ENCODE results near the gene VAMP3.

Gene VAMP3, protein sequence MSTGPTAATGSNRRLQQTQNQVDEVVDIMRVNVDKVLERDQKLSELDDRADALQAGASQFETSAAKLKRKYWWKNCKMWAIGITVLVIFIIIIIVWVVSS

DNA sequence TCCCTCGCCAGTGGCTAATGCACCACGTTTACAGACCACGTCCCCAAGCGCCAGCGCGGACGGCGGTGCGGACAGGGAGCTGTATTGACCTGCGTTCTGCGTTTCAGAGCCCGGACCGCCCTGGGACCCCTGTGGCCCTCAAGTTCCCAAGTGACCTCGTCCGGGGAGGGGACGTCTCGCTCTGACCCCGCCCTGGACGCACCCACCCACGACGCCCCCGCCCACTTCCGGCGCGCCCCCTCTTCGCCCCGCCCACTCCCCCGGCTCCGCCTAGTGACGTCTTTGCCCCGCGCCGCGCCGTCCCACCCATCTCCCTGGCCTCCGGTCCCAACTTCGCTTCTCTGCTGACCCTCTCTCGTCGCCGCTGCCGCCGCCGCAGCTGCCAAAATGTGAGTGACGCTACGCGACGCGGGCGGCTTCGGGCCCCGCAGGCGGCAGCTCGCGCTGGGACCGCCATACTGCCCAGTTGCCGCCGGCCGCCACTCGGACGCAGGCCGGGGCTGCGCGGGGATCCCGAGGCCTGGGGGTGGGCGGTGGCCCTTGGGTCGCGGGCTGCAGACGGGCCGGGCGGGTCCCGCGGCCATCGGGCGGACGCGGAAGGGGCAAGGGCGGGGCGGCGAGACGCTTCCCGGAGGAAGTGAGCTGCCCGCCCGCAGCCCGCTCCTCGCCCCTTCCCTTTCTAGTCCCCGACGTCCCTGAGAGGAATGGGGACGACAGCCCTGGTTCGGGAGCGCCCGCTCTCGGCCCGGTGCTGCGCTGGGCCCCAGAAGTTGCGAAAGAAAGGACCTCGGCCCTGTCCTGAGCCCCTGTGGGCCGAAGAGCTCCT, at the start of gene VAMP3:
Gene VAMP3 (plus strand): TSS at position 300 of the 826 bp plus-strand sequence. CDS start 88 bp downstream, at position 388.
- DNase-seq = peak; percentile 81

GRCh38 chr1:7721940-7722669, 49.0 kb upstream of the VAMP3 start:
- DNase-seq = no peak

DNA sequence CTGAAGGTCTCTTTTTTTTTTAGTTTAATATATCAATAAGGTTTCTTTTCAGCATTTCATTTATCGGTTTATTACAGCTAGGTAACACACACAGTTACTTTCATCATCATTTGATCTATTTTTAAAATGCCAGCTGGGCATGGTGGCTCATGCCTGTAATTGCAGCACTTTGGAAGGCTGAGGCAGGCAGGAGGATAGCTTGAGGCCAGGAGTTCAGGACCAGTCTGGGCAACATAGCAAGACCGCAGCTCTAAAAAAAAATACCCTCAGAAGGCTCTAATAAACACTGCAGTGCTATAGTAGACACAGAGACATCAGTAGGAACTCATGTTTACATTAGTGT, 48.5 kb upstream of the VAMP3 start:
- DNase-seq = no peak

DNA sequence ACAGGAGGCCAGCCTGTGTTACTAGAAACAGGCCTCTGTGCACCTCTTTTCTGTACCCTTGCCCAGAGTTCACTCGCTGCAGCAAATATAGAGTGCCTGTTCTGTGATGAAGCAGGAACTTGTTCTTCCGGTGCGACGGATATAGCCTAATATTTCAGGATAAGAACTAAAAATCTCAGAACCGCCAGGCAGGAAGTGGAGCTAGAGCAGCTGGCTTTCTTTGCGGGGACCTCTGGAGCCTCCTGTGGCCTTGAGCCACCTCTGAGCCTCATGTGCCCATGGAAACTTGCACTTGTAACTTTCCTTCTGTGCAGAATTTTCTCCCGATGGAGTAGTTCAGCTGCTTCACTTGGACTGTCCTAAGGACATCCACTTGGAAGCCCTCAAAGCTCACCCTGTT, 44.5 kb upstream of the VAMP3 start:
- no peak for DNase-seq

GRCh38 chr1:7727809-7728471, 43.2 kb upstream of the VAMP3 start:
- no peak for DNase-seq

DNA sequence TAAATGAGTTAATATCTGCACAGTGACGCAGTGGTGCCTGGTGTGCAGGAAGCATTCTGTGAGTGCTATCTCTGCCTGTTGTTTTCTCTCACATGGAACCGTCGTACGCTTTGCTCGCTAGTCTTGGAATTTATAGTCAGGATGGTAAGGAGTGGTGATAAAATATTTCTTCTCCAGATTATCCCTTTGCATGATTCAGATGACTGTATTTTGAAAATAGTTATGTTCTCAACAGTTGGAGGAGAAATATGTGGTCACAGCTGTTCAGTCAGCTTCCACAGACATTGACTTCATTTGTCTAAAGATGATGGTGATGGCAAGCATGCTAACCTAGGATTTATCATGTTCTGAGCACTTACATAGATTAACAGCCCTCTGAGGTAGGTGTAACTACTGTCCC, 41.3 kb upstream of the VAMP3 start:
- DNase-seq = no peak

DNA sequence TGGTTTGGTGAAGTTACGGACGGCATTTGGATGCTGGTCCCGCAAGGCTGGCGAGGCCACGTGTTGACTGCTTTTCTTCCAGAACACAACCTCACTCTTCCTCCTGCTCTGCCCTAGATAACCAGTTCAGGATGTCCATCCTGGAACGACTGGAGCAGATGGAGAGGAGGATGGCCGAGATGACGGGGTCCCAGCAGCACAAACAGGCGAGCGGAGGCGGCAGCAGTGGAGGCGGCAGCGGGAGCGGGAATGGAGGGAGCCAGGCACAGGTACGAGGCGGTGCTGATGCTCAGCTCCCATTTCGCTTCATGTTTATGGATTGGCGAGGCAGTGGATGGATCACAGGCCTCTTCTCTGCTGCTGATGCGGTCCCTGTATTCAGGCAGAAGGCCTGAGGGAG, 38.8 kb upstream of the VAMP3 start:
- DNase-seq = no peak

- no peak for DNase-seq
Measured at GRCh38 chr1:7733276-7733675, 37.8 kb upstream of the VAMP3 start.

- DNase-seq = no peak
Measured at GRCh38 chr1:7738044-7738443, 33.1 kb upstream of the VAMP3 start.

GRCh38 chr1:7743346-7743745, 27.8 kb upstream of the VAMP3 start:
- DNase-seq = no peak

GRCh38 chr1:7744882-7745281, 26.2 kb upstream of the VAMP3 start:
- DNase-seq = no peak

DNA sequence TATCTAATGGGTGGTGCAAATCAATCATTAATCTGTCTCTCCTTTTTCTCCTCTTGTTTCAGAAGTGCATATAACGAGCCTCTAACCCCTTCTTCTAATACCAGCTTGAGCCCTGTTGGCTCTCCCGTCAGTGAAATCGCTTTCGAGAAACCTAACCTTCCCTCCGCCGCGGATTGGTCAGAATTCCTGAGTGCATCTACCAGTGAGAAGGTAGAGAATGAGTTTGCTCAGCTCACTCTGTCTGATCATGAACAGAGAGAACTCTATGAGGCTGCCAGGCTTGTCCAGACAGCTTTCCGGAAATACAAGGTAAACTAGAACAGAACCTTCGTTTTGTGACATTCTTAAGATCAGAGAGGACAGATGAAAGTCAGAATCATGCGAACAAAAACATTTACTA, 25.3 kb upstream of the VAMP3 start:
- DNase-seq = no peak

DNA sequence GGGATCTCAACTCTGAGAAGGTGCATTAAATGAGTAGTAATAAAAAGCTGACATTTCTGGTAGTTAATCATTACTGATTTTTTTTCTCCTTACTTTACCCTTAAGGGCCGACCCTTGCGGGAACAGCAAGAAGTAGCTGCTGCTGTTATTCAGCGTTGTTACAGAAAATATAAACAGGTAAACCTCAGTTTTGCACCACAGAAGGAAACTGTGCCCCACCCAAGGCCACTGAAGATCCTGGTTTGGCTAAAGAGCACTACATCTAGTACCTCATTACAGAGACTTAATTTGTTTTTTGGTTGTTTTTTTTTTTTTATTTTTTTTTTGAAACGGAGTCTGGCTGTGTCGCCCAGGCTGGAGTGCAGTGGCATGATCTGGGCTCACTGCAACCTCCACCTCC, 23.5 kb upstream of the VAMP3 start:
- no peak for DNase-seq

DNA sequence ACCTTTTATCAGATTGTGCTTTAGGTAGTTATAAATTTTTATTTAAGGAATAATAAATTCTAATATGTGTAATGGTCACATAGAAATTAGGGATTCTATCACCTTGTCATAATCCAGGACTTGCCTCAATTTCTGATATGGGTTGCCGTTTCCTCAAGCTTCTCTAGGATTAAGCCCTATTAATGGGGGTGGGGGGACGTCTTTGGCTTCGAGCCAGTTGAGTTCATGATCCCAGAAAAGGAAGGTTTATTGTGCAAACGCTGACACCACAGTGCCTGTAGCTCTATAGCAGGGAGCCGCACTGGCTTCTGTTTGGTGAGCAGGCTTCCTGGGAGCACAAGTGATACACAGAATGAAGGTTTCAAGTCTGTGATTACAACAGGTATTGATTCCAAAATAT, 22.0 kb upstream of the VAMP3 start:
- DNase-seq = no peak

DNA sequence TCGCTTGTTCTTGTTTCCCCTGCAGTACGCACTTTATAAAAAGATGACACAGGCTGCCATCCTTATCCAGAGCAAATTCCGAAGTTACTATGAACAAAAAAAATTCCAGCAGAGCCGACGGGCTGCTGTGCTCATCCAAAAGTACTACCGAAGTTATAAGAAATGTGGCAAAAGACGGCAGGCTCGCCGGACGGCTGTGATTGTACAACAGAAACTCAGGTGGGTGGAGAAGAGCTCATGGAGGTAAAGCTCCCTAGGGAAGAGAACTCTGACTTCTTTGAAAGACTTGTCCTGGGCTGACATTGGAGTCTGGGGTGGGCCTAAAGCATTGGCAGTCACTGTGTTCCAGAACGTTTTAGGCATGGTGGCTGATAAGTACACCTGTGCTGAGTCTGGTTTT, 19.9 kb upstream of the VAMP3 start:
- no peak for DNase-seq

DNA sequence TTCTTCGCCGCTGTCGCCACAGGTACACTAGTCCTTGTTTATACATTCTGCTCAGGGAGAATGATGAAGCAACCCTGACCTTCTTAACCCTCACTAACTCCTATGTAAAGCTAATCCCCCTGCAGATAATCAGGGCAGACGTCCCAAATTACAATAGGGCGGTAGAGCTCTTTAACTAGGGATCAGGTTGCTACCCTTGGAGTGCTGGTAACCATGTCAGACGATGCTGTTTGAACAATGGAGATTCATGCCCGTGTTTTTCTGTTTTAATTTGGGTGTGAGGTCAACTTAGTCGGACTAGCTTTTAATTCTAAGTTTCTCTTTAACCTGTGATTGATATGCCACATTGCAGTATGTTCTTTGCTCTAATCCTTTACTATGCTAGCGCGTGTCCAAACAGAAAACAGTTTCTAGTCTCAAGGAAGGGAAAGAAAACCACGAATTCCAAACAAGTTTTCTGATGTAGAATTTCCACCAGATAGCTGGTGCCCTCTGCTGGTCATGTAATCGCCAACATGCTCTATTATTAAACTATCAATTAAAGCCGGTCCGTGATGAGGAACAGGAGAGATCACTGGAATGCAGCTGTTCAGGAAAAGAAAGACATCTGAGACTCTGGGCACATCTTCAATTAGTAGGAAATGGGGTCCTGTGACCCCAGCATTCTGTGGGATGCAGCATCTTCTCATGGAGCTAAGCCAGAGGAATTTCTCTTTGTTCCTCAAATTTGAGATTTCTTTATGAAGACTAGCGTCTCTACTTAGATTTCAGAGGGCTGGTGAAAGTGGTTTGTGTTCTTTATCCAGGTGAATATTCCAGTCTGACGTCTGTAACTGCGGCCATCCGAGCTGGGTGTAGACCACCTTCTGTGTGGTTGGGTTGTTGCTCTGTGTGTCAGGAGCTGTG, 18.3 kb upstream of the VAMP3 start:
- DNase-seq = peak; percentile 44

DNA sequence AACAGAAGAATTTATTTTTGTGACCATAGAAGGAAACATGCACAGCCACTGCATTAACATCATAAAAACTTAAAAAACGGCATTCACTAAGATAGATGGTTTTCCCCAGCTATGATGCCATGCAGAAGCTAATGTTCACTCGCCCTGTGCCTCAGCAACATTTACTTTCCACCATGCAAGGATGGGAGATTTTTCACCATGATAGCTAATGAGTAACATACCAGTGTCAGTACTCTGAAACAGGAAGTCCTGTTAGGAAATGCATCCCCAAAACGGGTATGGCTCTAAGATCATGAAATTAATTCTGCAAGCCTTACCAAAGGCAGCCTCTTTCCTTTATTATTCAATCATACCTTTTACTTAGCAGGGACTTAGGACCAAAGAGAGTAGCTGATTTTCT, 17.5 kb upstream of the VAMP3 start:
- DNase-seq = no peak

- DNase-seq = no peak
Measured at GRCh38 chr1:7754234-7754633, 16.9 kb upstream of the VAMP3 start.

GRCh38 chr1:7755448-7755847, 15.6 kb upstream of the VAMP3 start:
- no peak for DNase-seq

DNA sequence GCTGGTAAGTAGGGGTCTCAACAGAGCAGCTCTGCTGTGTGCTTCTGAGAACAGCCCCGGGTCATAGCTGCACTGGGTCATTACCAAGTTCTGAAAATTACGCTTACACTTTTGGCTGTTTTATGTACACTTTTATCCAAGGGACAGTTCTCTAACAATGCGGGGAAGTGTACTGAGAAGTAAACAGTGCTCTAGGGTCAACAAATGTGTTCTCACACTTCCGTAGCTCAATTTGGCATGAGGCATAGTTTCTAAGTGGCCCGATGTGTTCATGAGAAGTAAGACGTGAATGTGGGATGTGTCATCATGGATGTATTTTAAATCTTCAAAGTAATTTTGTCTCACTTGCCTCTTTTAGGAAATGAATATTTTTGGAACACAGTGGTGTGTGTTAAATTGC, 10.9 kb upstream of the VAMP3 start:
- DNase-seq = no peak

- no peak for DNase-seq
Measured at GRCh38 chr1:7761103-7761502, 10.0 kb upstream of the VAMP3 start.

DNA sequence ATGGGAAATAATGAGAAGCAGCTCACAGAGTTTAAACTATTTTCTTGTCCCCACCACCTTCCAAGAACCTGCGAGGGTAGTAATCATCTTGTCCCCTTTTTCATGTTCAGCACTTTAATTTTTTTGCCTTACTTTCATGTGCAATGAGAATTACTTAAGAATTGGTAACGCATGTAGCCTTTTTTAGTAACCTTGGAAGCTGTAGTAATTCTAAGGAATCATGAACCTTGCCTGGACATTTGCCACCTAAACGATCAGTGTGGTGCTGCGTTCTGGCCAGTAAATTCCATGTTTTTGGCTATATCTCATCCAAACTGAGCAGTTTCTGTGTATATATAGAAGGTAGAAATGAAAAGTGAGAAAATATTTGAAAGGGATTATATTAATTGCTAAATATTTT, 3.9 kb upstream of the VAMP3 start:
- no peak for DNase-seq

GRCh38 chr1:7768583-7768982, 2.5 kb upstream of the VAMP3 start:
- DNase-seq = no peak

Data from activated naive CD4-positive, alpha-beta T cell treated with anti-CD3 and anti-CD28 coated beads, Interleukin-2, amount 50 U/mL, for 16 hours (primary cell).